Keratinocyte (primary cell): ENCODE results near the gene STAG3.

ENCODE experiments used
- CTCF ChIP-seq, 3 experiments: IDR thresholded peaks in 1 of 3; conservative IDR thresholded peaks in 1 of 3; optimal IDR thresholded peaks in 1 of 3; 2 replicates in 2 of 3; 3 replicates in 1 of 3; pipeline versions ENCODE3 to v1.5.1; 2011; ENCODE audit warnings: low read length in 3 of 3, mild to moderate bottlenecking in 3 of 3, moderate library complexity in 2 of 3, control low read depth in 1 of 3, inconsistent platforms in 1 of 3; ENCODE audit not compliant: insufficient read depth in 2 of 3; ENCODE audit errors: extremely low read depth in 1 of 3
- EZH2 ChIP-seq: IDR thresholded peaks from one replicate; pipeline ENCODE4 v1.6.1; 2012; ENCODE audit warnings: inconsistent platforms, mild to moderate bottlenecking, low read length, moderate library complexity

- no peak for TF ChIP-seq CTCF (optimal IDR thresholded peaks at IDR 0.05 in 1 of 3, IDR thresholded peaks at IDR 0.05 in 1 of 3, conservative IDR thresholded peaks at IDR 0.05 in 1 of 3; ENCODE audit: extremely low read depth in 1 of 3, insufficient read depth in 2 of 3, low read length in 3 of 3)
- no peak for TF ChIP-seq EZH2
These were observed 23.8 kb upstream of the STAG3 start for GRCh38 chr7:100153708-100154535.
